Measurements from ENCODE around the gene TFAP2A. TPM values are rescaled to one million over a fixed set of nuclear protein-coding genes. Genes with fewer than 3 reads are reported as not detected.
A peak's percentile ranks its signal among the peaks of the same experiment; 100 is the strongest.

TFAP2A gene
- total RNA-seq, 1 experiment from 2014 or later = not detected

GRCh38 chr6:10390495-10391298 lies 24.2 kb downstream of the TFAP2A start:
- peak; percentile 73 for DNase-seq
- H3K4me3 ChIP-seq (ENCODE audit: insufficient read depth, low read depth, low read length) = no peak overlapping the region

GRCh38 chr6:10389739-10390494 lies 25.0 kb downstream of the TFAP2A start:
- DNase-seq = peak; percentile 74
- Histone ChIP-seq H3K4me3 (ENCODE audit: insufficient read depth, low read depth, low read length) (peak overlapping the region; percentile 8; the same call in 1 of the 2 replicates), H3K27me3 (ENCODE audit: control insufficient read depth, insufficient read depth, low read length) (peaks cover 100% of the 10 kb centered on the region)

More at GRCh38 chr6:10390495-10391298, 24.2 kb downstream of the TFAP2A start:
- Histone ChIP-seq H3K27me3 (ENCODE audit: control insufficient read depth, insufficient read depth, low read length) (peaks cover 100% of the 10 kb centered on the region), H3K36me3 (replicated peaks; ENCODE audit: control insufficient read depth, insufficient read depth, low read length) (no peaks in the 10 kb centered on the region)

GRCh38 chr6:10386756-10387654 lies 27.9 kb downstream of the TFAP2A start:
- DNase-seq = no peak
- Histone ChIP-seq H3K4me3 (ENCODE audit: insufficient read depth, low read depth, low read length) (no peak overlapping the region), H3K36me3 (replicated peaks; ENCODE audit: control insufficient read depth, insufficient read depth, low read length) (no peaks in the 10 kb centered on the region), H3K27me3 (ENCODE audit: control insufficient read depth, insufficient read depth, low read length) (peaks cover 100% of the 10 kb centered on the region)

More at GRCh38 chr6:10389739-10390494, 25.0 kb downstream of the TFAP2A start:
- H3K36me3 ChIP-seq (replicated peaks; ENCODE audit: control insufficient read depth, insufficient read depth, low read length) = no peaks in the 10 kb centered on the region

- no peaks in the 10 kb centered on the region for H3K36me3 ChIP-seq (replicated peaks; ENCODE audit: control insufficient read depth, insufficient read depth, low read length)
- DNase-seq = no peak
- no peak overlapping the region for H3K4me3 ChIP-seq (ENCODE audit: insufficient read depth, low read depth, low read length)
- peaks cover 100% of the 10 kb centered on the region for H3K27me3 ChIP-seq (ENCODE audit: control insufficient read depth, insufficient read depth, low read length)
These were observed 28.7 kb downstream of the TFAP2A start for GRCh38 chr6:10386220-10386619.

GRCh38 chr6:10385524-10386132 lies 29.2 kb downstream of the TFAP2A start:
- peak; percentile 69 for DNase-seq
- H3K4me3 ChIP-seq (ENCODE audit: insufficient read depth, low read depth, low read length) = no peak overlapping the region
- peaks cover 100% of the 10 kb centered on the region for H3K27me3 ChIP-seq (ENCODE audit: control insufficient read depth, insufficient read depth, low read length)
- H3K36me3 ChIP-seq (replicated peaks; ENCODE audit: control insufficient read depth, insufficient read depth, low read length) = no peaks in the 10 kb centered on the region

GRCh38 chr6:10384610-10385523 lies 30.0 kb downstream of the TFAP2A start:
- no peak overlapping the region for H3K4me3 ChIP-seq (ENCODE audit: insufficient read depth, low read depth, low read length)
- DNase-seq = peak; percentile 74
- peaks cover 99% of the 10 kb centered on the region for H3K27me3 ChIP-seq (ENCODE audit: control insufficient read depth, insufficient read depth, low read length)
- no peaks in the 10 kb centered on the region for H3K36me3 ChIP-seq (replicated peaks; ENCODE audit: control insufficient read depth, insufficient read depth, low read length)

- no peak overlapping the region for H3K4me3 ChIP-seq (ENCODE audit: insufficient read depth, low read depth, low read length)
These were observed 30.7 kb downstream of the TFAP2A start for GRCh38 chr6:10384091-10384609.

GRCh38 chr6:10383331-10384090 lies 31.4 kb downstream of the TFAP2A start:
- no peaks in the 10 kb centered on the region for H3K36me3 ChIP-seq (replicated peaks; ENCODE audit: control insufficient read depth, insufficient read depth, low read length)
- H3K4me3 ChIP-seq (ENCODE audit: insufficient read depth, low read depth, low read length) = peak overlapping the region; percentile 14; the same call in 1 of the 2 replicates
- DNase-seq = peak; percentile 83
- H3K27me3 ChIP-seq (ENCODE audit: control insufficient read depth, insufficient read depth, low read length) = peaks cover 86% of the 10 kb centered on the region

More at GRCh38 chr6:10384091-10384609, 30.7 kb downstream of the TFAP2A start:
- no peak for DNase-seq
- peaks cover 92% of the 10 kb centered on the region for H3K27me3 ChIP-seq (ENCODE audit: control insufficient read depth, insufficient read depth, low read length)
- H3K36me3 ChIP-seq (replicated peaks; ENCODE audit: control insufficient read depth, insufficient read depth, low read length) = no peaks in the 10 kb centered on the region

GRCh38 chr6:10382728-10383330 lies 32.0 kb downstream of the TFAP2A start:
- no peak for DNase-seq
- H3K36me3 ChIP-seq (replicated peaks; ENCODE audit: control insufficient read depth, insufficient read depth, low read length) = no peaks in the 10 kb centered on the region
- H3K4me3 ChIP-seq (ENCODE audit: insufficient read depth, low read depth, low read length) = no peak overlapping the region
- H3K27me3 ChIP-seq (ENCODE audit: control insufficient read depth, insufficient read depth, low read length) = peaks cover 79% of the 10 kb centered on the region

- DNase-seq = peak; percentile 49
- Histone ChIP-seq H3K36me3 (replicated peaks; ENCODE audit: control insufficient read depth, insufficient read depth, low read length) (no peaks in the 10 kb centered on the region), H3K27me3 (ENCODE audit: control insufficient read depth, insufficient read depth, low read length) (peaks cover 74% of the 10 kb centered on the region), H3K4me3 (ENCODE audit: insufficient read depth, low read depth, low read length) (no peak overlapping the region)
These were observed 32.6 kb downstream of the TFAP2A start for GRCh38 chr6:10382322-10382721.

- H3K36me3 ChIP-seq (replicated peaks; ENCODE audit: control insufficient read depth, insufficient read depth, low read length) = no peaks in the 10 kb centered on the region
- peaks cover 69% of the 10 kb centered on the region for H3K27me3 ChIP-seq (ENCODE audit: control insufficient read depth, insufficient read depth, low read length)
- no peak overlapping the region for H3K4me3 ChIP-seq (ENCODE audit: insufficient read depth, low read depth, low read length)
- peak; percentile 68 for DNase-seq
These were observed 33.1 kb downstream of the TFAP2A start for GRCh38 chr6:10381830-10382208.

Measured in H7 (cell line).